Activated CD8-positive, alpha-beta memory T cell treated with anti-CD3 and anti-CD28 coated beads for 36 hours (primary cell): Measurements from ENCODE around the gene ZNF513. TPM values are rescaled to one million over a fixed set of nuclear protein-coding genes. Genes with fewer than 3 reads are reported as not detected.

ENCODE experiments used
- CTCF ChIA-PET: fragments of 350-600 bp; sonication (Branson Sonifier 250); formaldehyde crosslinking; loops from one replicate; lab custom pipeline; 2021; ENCODE audit warnings: antibody characterized with exemption; lab: Charles Lee
- POLR2A ChIA-PET: fragments of 350-600 bp; sonication (Branson Sonifier 250); formaldehyde crosslinking; loops from one replicate; lab custom pipeline; 2021; ENCODE audit warnings: antibody characterized with exemption; lab: Charles Lee
- total RNA-seq, 2 experiments: library from RNA; stranded (reverse); gene quantifications; one replicate each; pipeline ENCODE4 v1.2.3, GENCODE V29; 2021

The ZNF513 gene
- total RNA-seq, 2 experiments from 2014 or later: 8.2 to 9.5 TPM

GRCh38 chr2:27400348-27401135, 20.0 kb upstream of the ZNF513 start:
- ChIA-PET CTCF (interaction anchor here (1.6 kb wide), 1 partner anchor 30 kb away, joined by 3 read pairs; the partner anchor contains the start of gene SNX17), POLR2A (no interaction called here)

GRCh38 chr2:27398962-27399361, 18.4 kb upstream of the ZNF513 start:
- CTCF ChIA-PET: interaction anchor here (1.6 kb wide), 1 partner anchor 28 kb away, joined by 3 read pairs; the partner anchor contains the start of gene SNX17
- POLR2A ChIA-PET: no interaction called here

- ChIA-PET CTCF (interaction anchor here (1.2 kb wide), 1 partner anchor 13 kb away, joined by 3 read pairs; the partner anchor contains the start of gene ZNF513), POLR2A (no interaction called here)
Observed at GRCh38 chr2:27393225-27393624, 12.7 kb upstream of the ZNF513 start.

- CTCF ChIA-PET: interaction anchor here (1.5 kb wide), 1 partner anchor 18 kb away, joined by 3 read pairs; the partner anchor contains the start of gene PPM1G
- POLR2A ChIA-PET: interaction anchor here (1.2 kb wide), 1 partner anchor 18 kb away, joined by 4 read pairs; the partner anchor contains the start of gene PPM1G
Observed at GRCh38 chr2:27390822-27391679, 10.5 kb upstream of the ZNF513 start.

- ChIA-PET POLR2A (no interaction called here), CTCF (interaction anchor here (0.9 kb wide), 1 partner anchor 15 kb away, joined by 3 read pairs; no protein-coding TSS in a partner anchor)
Observed at GRCh38 chr2:27381577-27382181, 1.1 kb upstream of the ZNF513 start.

GRCh38 chr2:27379836-27380625, 503 bp downstream of the ZNF513 start:
- ChIA-PET POLR2A (interaction anchor here (0.6 to 2.4 kb wide), 7 partner anchors 9 to 51 kb away, joined by 3 to 20 read pairs (median 6); partner anchors contain the start of genes GTF3C2, PPM1G and SNX17), CTCF (interaction anchor here (1.1 to 1.7 kb wide), 4 partner anchors 9 to 303 kb away, joined by 3 to 5 read pairs (median 4); no protein-coding TSS in a partner anchor)

- ChIA-PET CTCF (interaction anchor here (1.1 to 1.7 kb wide), 4 partner anchors 8 to 304 kb away, joined by 3 to 5 read pairs (median 4); no protein-coding TSS in a partner anchor), POLR2A (interaction anchor here (0.6 to 2.4 kb wide), 6 partner anchors 8 to 51 kb away, joined by 3 to 20 read pairs (median 6); partner anchors contain the start of genes GTF3C2 and SNX17)
Observed at GRCh38 chr2:27379383-27379835, 1.1 kb downstream of the ZNF513 start.

- ChIA-PET CTCF (interaction anchor here (1.3 to 1.7 kb wide), 2 partner anchors 15 to 305 kb away, joined by 3 to 5 read pairs; no protein-coding TSS in a partner anchor), POLR2A (interaction anchor here (0.7 to 2.4 kb wide), 3 partner anchors 7 to 303 kb away, joined by 3 to 20 read pairs (median 6); partner anchors contain the start of genes GTF3C2 and SNX17)
Observed at GRCh38 chr2:27378809-27379290, 1.7 kb downstream of the ZNF513 start.

GRCh38 chr2:27378096-27378808, 2.3 kb downstream of the ZNF513 start:
- ChIA-PET POLR2A (interaction anchor here (0.7 to 1.4 kb wide), 4 partner anchors 21 to 304 kb away, joined by 3 to 6 read pairs (median 3); partner anchors contain the start of genes GTF3C2, MPV17 and NRBP1), CTCF (interaction anchor here (0.5 kb wide), 1 partner anchor 52 kb away, joined by 3 read pairs; no protein-coding TSS in a partner anchor)

GRCh38 chr2:27377618-27378095, 2.9 kb downstream of the ZNF513 start:
- CTCF ChIA-PET: interaction anchor here (0.5 kb wide), 1 partner anchor 53 kb away, joined by 3 read pairs; no protein-coding TSS in a partner anchor
- POLR2A ChIA-PET: interaction anchor here (0.7 to 1.4 kb wide), 2 partner anchors 51 to 55 kb away, joined by 3 read pairs; partner anchors contain the start of genes MPV17 and NRBP1

GRCh38 chr2:27376866-27377617, 3.5 kb downstream of the ZNF513 start:
- POLR2A ChIA-PET: interaction anchor here (1.4 kb wide), 1 partner anchor 54 kb away, joined by 3 read pairs; the partner anchor contains the start of gene MPV17
- CTCF ChIA-PET: no interaction called here

- CTCF ChIA-PET: no interaction called here
- POLR2A ChIA-PET: no interaction called here
Observed at GRCh38 chr2:27376151-27376865, 4.2 kb downstream of the ZNF513 start.

- ChIA-PET POLR2A (no interaction called here), CTCF (no interaction called here)
Observed at GRCh38 chr2:27375513-27376099, 4.9 kb downstream of the ZNF513 start.

GRCh38 chr2:27373567-27373966, 7.0 kb downstream of the ZNF513 start:
- ChIA-PET POLR2A (interaction anchor here (1.3 kb wide), 1 partner anchor 17 kb away, joined by 3 read pairs; the partner anchor contains the start of gene GTF3C2), CTCF (no interaction called here)
